Stimulated activated CD8-positive, alpha-beta memory T cell treated with anti-CD3 and anti-CD28 coated beads, Interleukin-4, amount 100 ng/mL, for 4 hours (primary cell): ENCODE results near the gene FERD3L.

Experiments
- DNase-seq, 2 donors: peaks; one replicate each; pipeline ENCODE4 v3.0.0-alpha.2; 2020; ENCODE audit warnings: low read depth in 2 of 2, low spot score in 1 of 2

Gene FERD3L

GRCh38 chr7:19117091-19117869, 27.9 kb downstream of the FERD3L start, which contains the start of gene TWIST1:
TSS of gene TWIST1 (minus strand) at chr7:19117636. CDS start at chr7:19117321, 315 bp downstream.
- no peak for DNase-seq

DNA sequence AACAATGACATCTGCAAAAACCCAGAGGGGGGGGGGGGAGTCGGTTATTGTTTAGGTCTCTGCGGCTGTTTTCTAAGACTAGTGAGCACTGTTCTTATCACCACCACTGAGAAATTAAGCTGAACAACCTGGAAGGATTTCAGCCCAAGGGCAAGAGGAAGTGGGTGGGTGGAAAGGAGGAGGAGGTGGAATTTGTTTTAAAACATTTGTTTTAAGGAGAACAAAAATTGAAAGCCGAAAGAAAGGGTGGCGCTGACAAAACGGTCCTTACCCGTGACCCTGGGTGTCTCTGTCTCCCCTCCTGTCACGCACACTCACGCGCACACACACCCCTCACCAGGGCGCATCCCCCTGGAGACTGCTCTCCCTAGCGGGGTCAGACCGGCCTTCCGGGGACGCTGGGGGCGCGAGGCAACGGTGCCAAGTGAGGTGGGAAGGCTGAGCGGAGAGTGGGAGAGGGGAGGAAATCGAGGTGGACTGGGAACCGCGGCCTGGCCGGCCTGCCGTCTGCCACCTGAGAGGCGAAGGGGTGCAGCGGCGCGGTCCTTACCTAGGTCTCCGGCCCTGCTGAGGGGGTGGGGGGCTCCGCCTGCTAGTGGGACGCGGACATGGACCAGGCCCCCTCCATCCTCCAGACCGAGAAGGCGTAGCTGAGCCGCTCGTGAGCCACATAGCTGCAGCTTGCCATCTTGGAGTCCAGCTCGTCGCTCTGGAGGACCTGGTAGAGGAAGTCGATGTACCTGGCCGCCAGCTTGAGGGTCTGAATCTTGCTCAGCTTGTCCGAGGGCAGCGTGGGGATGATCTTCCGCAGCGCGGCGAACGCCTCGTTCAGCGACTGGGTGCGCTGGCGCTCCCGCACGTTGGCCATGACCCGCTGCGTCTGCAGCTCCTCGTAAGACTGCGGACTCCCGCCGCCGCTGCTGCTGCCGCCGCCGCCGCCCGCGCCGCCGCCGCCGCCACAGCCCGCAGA, 28.8 kb downstream of the FERD3L start:
- DNase-seq: no peak

- no peak for DNase-seq
Observed at GRCh38 chr7:19114551-19114855, 30.7 kb downstream of the FERD3L start.

DNA sequence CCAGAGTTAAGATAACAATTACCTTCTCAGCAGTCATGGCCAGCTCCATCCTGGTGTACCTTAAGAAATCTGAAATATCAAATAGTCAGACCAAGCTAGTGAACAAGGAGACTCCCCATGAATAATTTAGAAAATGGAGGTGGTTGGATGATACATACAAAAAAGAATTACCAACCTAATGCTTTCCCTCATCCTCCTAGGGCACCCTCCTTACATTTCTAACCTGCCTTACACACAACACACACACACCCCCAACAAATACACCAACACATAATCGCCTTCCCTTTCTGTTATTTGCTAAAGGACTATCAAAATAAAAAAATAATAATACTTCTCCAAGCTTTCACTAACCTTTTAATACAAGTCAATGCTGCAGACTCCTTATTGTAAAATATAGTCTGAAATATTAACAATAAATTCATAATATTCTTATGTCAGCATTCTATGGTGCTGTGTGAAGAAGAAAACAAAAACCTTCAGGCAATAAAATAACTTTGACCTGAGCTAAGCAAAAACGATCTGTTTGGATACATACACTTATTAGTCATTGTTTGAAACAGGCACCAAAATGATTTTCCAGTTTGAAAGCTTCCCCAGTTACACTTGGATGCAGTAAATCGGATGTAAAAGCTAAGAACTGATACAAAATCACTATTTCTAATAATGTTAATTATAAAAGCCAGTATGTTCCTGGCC, 31.2 kb downstream of the FERD3L start:
- DNase-seq: no peak

- no peak for DNase-seq
Observed at GRCh38 chr7:19113002-19113350, 32.2 kb downstream of the FERD3L start.

DNA sequence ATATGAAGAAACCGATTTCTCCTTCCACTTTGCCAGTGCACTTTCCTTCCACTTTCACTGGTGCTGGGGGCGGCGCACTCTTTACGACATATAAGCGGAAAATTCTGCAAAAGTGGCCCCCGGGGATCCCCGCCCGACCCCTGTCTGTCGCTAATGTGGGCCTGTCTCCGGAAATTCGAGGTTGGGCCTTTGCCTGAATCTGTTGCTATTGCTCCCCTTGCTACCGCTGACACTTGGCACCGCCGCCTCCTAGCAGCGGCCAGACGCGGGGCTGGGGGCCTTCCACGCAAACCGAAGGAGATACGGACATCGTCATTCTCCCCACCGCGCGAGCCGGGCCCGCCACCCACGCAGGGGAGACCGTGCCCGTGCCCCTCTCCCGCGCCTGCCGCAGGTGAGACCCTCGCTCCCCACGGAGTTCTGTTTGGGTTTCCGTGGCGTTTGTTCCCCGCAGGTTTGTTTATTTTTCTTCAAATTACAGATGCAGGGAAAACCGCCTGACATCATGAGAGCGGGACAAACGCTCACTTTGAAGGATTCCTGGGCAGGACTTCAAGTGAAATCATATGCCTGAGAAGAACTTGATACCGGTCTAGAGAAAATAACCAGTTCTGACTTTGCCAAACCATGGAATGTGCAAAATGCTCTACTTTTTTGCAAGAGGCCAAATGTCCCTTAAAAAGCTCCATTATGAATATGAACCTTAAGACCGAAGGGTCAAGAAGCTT, 32.8 kb downstream of the FERD3L start:
- DNase-seq: no peak

- DNase-seq: no peak
Observed at GRCh38 chr7:19111474-19112273, 33.5 kb downstream of the FERD3L start.

DNA sequence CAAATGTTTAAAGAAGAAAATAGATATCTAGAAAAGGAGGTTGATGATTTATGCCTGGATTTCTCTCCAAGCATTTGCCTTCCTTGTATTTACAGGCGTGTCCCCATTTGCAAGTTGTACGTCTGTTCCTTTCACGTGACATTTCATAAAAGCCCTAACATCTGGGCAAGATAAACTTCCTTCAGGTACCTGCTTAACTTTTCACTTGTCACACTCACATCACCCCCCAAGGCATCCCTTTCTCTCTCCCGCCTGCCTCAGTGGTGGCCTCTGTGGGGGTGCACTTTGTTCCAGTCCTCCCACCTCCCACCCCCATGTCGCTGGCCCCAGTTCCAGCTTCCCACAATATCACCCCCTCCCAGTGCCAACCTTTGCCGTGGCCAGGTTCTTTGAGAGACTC, 34.4 kb downstream of the FERD3L start:
- DNase-seq: no peak

DNA sequence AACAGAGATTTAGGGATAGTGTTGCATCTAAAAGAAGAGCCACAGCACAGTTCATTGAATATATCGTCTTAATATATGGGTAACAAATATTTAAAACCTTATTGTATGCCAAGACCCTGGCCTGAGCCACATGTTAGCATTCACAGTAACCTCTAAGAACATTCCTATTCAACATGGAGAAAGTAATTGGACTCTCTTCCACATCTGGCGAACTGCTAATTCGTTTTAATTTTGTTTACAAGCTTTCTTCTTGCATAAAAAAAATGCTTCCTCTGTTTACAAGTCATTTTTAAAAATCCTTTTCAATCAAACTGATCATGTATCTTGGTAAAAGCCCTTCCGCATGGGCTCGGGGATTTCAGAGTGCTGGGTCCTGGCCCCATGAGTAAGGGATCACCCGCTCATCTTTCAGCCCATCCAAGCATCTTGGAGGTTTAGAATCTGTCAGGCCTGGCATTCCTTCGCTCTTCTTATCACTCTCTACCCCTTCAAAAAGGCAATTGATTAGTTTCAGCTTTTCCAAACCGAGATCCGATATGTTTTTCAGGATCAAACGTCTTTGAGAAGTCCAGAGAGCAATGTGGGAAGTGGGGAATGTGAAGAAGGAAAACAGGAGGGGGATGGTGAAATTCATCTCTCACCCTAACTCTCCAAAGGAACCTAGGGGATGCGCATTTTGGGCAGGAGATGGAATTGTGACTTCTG, 35.0 kb downstream of the FERD3L start:
- no peak for DNase-seq

DNA sequence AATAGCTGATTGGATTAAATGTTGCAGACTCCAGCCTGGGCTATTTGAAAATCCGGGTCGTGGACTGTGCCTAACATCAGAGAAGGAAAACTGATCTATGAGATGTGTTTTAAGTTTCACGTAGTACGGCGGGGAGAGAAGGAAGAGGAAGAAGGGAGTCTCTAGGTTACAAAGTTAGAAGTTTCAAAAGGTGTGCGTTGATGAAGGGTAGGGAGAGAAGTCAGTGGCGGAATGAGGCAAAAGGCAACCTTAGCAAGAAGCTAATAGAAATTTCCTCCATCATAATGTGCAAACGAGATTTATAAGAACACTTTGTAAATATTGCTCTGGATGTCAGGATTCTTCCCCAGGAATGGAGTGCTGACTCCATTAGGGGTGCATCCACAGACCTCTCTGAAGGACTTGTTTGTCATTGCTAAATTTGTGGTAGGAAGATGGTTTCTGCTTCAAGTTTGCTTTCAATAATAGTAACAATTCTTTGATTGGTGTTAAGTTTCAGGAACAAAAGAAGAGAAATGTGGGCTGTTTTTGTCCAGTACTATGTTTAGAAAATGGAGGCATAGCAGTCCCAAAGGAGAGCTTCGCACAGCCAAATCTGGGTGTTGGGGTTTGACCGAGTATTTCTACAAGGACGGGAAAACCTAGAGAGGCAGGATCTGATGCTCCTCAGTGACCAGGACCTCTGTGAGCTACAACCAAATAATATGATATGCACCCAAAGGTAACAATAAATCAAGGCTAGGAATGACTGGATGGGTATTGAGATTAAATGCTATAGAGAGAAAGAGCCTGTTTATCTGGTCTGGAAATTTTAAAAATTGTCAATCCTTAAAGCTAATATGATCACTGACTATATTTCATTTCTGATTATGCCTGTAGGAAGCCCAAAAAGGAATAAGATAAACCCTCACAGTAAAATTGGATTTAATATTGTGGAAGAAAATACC, 35.9 kb downstream of the FERD3L start:
- DNase-seq: no peak

- DNase-seq: no peak
Observed at GRCh38 chr7:19107356-19108146, 37.7 kb downstream of the FERD3L start.

GRCh38 chr7:19107081-19107355, 38.2 kb downstream of the FERD3L start:
- no peak for DNase-seq

GRCh38 chr7:19106241-19107080, 38.8 kb downstream of the FERD3L start:
- no peak for DNase-seq

DNA sequence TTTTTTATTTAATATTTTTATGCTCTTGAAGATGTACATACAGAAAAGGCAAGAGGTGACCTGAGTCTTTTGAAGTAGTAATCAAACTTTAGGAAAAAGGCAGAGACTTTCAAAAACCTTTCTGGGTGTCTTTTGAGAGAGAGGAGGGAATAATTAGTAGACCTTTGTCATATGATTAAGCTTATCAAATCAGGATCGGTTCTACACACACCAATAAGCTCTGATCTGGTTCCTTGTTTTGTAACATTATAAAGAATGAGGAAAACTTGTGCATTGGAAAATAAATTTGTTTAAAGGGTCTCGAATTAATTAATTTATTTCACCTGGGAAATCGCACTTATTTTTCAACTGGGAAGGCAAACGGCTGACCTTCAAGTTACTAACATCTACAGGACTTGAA, 39.7 kb downstream of the FERD3L start:
- no peak for DNase-seq

GRCh38 chr7:19104811-19105210, 40.4 kb downstream of the FERD3L start:
- no peak for DNase-seq

DNA sequence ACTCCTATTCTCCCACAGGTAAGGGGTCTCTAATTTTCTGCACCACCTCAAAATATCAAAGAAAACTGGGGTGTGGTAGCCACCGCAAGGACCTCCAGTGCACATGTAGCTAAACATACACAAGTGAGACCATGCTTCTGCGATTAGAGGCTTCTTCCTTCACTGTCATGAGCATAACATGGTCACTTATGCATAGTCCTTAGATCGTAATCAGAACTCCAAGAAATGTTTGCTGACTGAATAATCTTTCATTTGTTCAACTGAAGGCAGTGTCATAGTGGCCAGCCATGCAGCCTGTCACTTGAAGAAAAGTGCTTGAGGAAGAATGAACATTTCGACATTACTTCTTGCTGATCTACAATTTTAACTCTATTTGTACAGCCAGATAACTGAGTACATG, 42.3 kb downstream of the FERD3L start:
- DNase-seq: no peak

DNA sequence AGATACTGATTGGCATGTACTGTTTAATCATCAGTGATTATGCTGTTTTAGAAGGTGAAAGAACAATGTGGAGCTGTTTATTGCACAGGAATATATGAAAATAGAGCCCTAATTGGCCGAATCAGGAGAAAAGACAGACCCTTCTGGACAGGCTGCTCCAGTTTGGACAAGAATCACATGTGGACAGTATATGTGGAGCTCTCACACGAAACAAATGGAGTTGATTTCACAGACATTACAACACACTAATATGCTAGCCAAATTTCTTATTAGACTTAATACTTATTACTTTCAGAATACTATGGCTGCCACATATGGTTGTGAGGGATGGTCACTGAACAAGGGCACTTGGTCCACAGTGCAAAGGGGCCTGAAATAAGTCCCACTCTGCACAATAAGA, 43.3 kb downstream of the FERD3L start:
- no peak for DNase-seq
